Osteocyte (in vitro differentiated cells): ENCODE data around the gene CFAP46. TPM values are rescaled to one million over a fixed set of nuclear protein-coding genes. Genes with fewer than 3 reads are reported as not detected.

ENCODE experiments used
- DNase-seq: peaks from one replicate; pipeline ENCODE4 v3.0.0; 2021; ENCODE audit warnings: mixed read lengths; ENCODE audit not compliant: unreplicated experiment; ENCODE audit errors: extremely low spot score
- H3K27ac Mint-ChIP-seq: one replicate; pipeline ENCODE4 v1.8.0; 2021; ENCODE audit warnings: mild to moderate bottlenecking, mixed read lengths; ENCODE audit not compliant: unreplicated experiment
- H3K27me3 Mint-ChIP-seq: one replicate; pipeline ENCODE4 v1.8.0; 2021; ENCODE audit warnings: mixed read lengths; ENCODE audit not compliant: unreplicated experiment
- H3K36me3 Mint-ChIP-seq: one replicate; pipeline ENCODE4 v1.8.0; 2021; ENCODE audit warnings: mixed read lengths; ENCODE audit not compliant: unreplicated experiment
- H3K4me1 Mint-ChIP-seq: one replicate; pipeline ENCODE4 v1.8.0; 2021; ENCODE audit warnings: mixed read lengths; ENCODE audit not compliant: unreplicated experiment
- H3K4me3 Mint-ChIP-seq: one replicate; pipeline ENCODE4 v1.8.0; 2021; ENCODE audit warnings: mild to moderate bottlenecking, moderate library complexity, mixed read lengths; ENCODE audit not compliant: unreplicated experiment
- H3K9me3 Mint-ChIP-seq: one replicate; pipeline ENCODE4 v1.8.0; 2021; ENCODE audit warnings: mixed read lengths; ENCODE audit not compliant: unreplicated experiment
- CTCF ChIP-seq: fragments of 200-600 bp; sonication (generic); IDR thresholded peaks from 2 replicates; pipeline ENCODE4 v1.5.0; 2021; ENCODE audit warnings: antibody characterized with exemption, mild to moderate bottlenecking, moderate library complexity
- total RNA-seq: library from RNA; stranded (reverse); gene quantifications from 2 replicates; pipeline ENCODE4 v1.2.1, GENCODE V29; 2021

Gene CFAP46
- total RNA-seq, 1 donor from 2014 or later: 0.56 TPM

DNA sequence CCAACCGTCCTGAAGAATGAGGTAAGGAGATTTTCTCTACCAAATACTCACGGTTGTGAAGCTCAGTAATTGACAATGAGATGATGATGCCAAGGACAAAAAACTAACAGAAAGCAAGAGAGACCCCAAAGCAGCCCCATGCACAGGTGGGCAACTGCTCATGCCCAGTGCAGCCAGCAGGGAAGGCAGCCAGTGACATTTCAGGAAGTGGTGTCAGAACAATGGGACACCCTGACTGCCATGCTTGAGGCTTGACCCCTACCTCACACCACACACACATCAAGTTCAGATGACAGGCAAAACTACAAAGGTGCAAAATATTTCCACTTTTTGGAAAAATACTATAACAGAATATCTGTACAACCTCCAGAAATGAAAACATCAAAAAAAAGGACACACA lies 66.9 kb downstream of the CFAP46 start:
- Mint-ChIP-seq H3K4me1 (no peaks in the 10 kb centered on the region), H3K27ac (no peak overlapping the region), H3K36me3 (no peaks in the 10 kb centered on the region), H3K27me3 (peaks cover 49% of the 10 kb centered on the region), H3K4me3 (no peak overlapping the region), H3K9me3 (no peaks in the 10 kb centered on the region)
- TF ChIP-seq CTCF: no peak
- DNase-seq: peak; percentile 54

DNA sequence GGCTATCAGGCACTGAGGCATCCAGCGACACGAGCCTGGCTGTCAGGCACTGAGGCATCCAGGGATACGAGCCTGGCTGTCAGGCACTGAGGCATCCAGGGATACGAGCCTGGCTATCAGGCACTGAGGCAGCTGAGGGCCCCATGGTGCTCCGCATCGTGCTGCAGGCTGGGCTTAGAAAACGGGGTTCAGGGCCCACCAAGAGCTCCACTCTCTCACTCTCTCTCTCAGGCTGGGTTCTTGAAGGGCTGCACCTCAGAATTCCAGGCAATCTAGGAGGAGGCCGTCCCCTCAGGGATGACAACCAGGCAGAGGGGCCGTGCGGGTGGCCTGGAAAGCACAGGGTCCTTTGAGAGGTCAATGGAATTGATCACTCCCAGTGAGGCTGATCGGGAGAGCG lies 69.0 kb downstream of the CFAP46 start:
- peak; percentile 73 for DNase-seq
- H3K27me3 Mint-ChIP-seq: peaks cover 50% of the 10 kb centered on the region

GRCh38 chr10:132872658-132873057 lies 69.7 kb downstream of the CFAP46 start:
- no peaks in the 10 kb centered on the region for H3K36me3 Mint-ChIP-seq
- H3K4me3 Mint-ChIP-seq: no peak overlapping the region
- H3K27ac Mint-ChIP-seq: no peak overlapping the region
- peaks cover 50% of the 10 kb centered on the region for H3K27me3 Mint-ChIP-seq
- TF ChIP-seq CTCF: no peak
- DNase-seq: peak; percentile 77
- no peaks in the 10 kb centered on the region for H3K9me3 Mint-ChIP-seq
- no peaks in the 10 kb centered on the region for H3K4me1 Mint-ChIP-seq

More for the DNA sequence above, 69.0 kb downstream of the CFAP46 start:
- no peaks in the 10 kb centered on the region for H3K9me3 Mint-ChIP-seq
- no peaks in the 10 kb centered on the region for H3K4me1 Mint-ChIP-seq
- H3K4me3 Mint-ChIP-seq: no peak overlapping the region
- TF ChIP-seq CTCF: no peak
- no peak overlapping the region for H3K27ac Mint-ChIP-seq
- no peaks in the 10 kb centered on the region for H3K36me3 Mint-ChIP-seq

GRCh38 chr10:132870426-132870825 lies 71.9 kb downstream of the CFAP46 start:
- H3K27me3 Mint-ChIP-seq: peaks cover 36% of the 10 kb centered on the region
- no peaks in the 10 kb centered on the region for H3K36me3 Mint-ChIP-seq
- H3K4me1 Mint-ChIP-seq: no peaks in the 10 kb centered on the region
- H3K9me3 Mint-ChIP-seq: no peaks in the 10 kb centered on the region
- H3K27ac Mint-ChIP-seq: no peak overlapping the region
- no peak overlapping the region for H3K4me3 Mint-ChIP-seq
- TF ChIP-seq CTCF: no peak
- DNase-seq: peak; percentile 62

DNA sequence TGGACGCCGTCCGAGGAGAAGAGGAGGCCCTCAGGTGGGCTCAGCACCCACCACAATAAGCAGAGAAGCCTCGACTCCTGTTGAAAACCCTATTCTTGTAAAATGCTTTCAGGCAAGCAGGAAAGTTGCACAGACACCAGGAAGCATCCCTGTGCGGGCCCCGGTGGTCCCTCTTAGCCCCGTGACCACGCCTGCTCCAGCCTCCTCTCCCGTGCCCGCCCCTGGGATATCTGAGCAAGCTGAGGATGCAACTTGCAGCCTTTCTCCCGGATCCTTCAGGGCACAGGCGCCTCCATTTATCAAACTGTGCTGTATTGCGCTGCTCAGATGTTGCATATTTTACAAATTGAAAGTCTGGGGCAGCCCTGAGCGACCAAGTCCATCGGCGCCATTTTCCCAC lies 72.7 kb downstream of the CFAP46 start:
- peak; percentile 76 for DNase-seq
- Mint-ChIP-seq H3K27ac (no peak overlapping the region), H3K4me1 (no peaks in the 10 kb centered on the region), H3K4me3 (no peak overlapping the region), H3K36me3 (no peaks in the 10 kb centered on the region), H3K27me3 (peaks cover 28% of the 10 kb centered on the region), H3K9me3 (no peaks in the 10 kb centered on the region)
- no peak for TF ChIP-seq CTCF
